CD4-positive, alpha-beta T cell (primary cell): ENCODE measurements around the gene C16orf95. TPM values are rescaled to one million over a fixed set of nuclear protein-coding genes. Genes with fewer than 3 reads are reported as not detected.

Experiments used
- ATAC-seq: fragments of 200-7000 bp; cut with Tn5 transposase; one replicate; pipeline ENCODE4 v1.10.0; 2022; ENCODE audit warnings: mild to moderate bottlenecking; ENCODE audit not compliant: poor library complexity
- CTCF ChIA-PET: fragments of 350-600 bp; sonication (Branson Sonifier 250); formaldehyde crosslinking; loops from one replicate; lab custom pipeline; 2021; ENCODE audit warnings: antibody characterized with exemption, inconsistent platforms; lab: Charles Lee
- POLR2A ChIA-PET: fragments of 350-600 bp; sonication (Branson Sonifier 250); formaldehyde crosslinking; loops from one replicate; lab custom pipeline; 2021; ENCODE audit warnings: antibody characterized with exemption, inconsistent platforms; lab: Charles Lee
- DNase-seq, 14 experiments: peaks; one replicate each; pipeline ENCODE4 v3.0.0-alpha.2; 2013 to 2020; ENCODE audit warnings: mixed read lengths in 2 of 14
- H3K27ac ChIP-seq, 2 donors: one replicate each; pipeline versions ENCODE4 v1.5.1 to v1.7.0; 2013; ENCODE audit warnings: low read length in 2 of 2, low read depth in 1 of 2, mild to moderate bottlenecking in 1 of 2
- H3K27me3 ChIP-seq, 2 experiments: 1 replicate in 1 of 2; 2 replicates in 1 of 2; pipeline versions ENCODE4 v1.6.1 to v1.7.0; 2013; ENCODE audit warnings: low read length in 2 of 2, control low read depth in 1 of 2, mild to moderate bottlenecking in 1 of 2, moderate library complexity in 1 of 2; ENCODE audit not compliant: insufficient read depth in 2 of 2, control insufficient read depth in 1 of 2
- H3K36me3 ChIP-seq: one replicate; pipeline ENCODE4 v1.6.1; 2013; ENCODE audit warnings: low read length, control low read depth; ENCODE audit not compliant: insufficient read depth
- H3K4me1 ChIP-seq: one replicate; pipeline ENCODE4 v1.6.1; 2013; ENCODE audit warnings: low read length, control low read depth; ENCODE audit not compliant: insufficient read depth
- H3K4me3 ChIP-seq: one replicate; pipeline ENCODE4 v1.5.1; 2013; ENCODE audit warnings: mild to moderate bottlenecking, low read length, moderate library complexity
- H3K9me3 ChIP-seq, 2 experiments: 1 replicate in 1 of 2; 2 replicates in 1 of 2; pipeline versions ENCODE4 v1.6.1 to v1.7.0; 2013; ENCODE audit warnings: low read length in 2 of 2, mild to moderate bottlenecking in 2 of 2, control low read depth in 1 of 2, moderate library complexity in 1 of 2; ENCODE audit not compliant: control insufficient read depth in 1 of 2, insufficient read depth in 1 of 2
- H3K27ac Mint-ChIP-seq: one replicate; pipeline ENCODE4 v1.8.0; 2020; ENCODE audit warnings: mixed read lengths
- H3K27me3 Mint-ChIP-seq: one replicate; pipeline ENCODE4 v1.8.0; 2021; ENCODE audit warnings: mixed read lengths
- H3K36me3 Mint-ChIP-seq: one replicate; pipeline ENCODE4 v1.8.0; 2021; ENCODE audit warnings: low read depth, mixed read lengths
- H3K4me1 Mint-ChIP-seq: one replicate; pipeline ENCODE4 v1.8.0; 2021; ENCODE audit warnings: low read depth, mixed read lengths
- H3K4me3 Mint-ChIP-seq: one replicate; pipeline ENCODE4 v1.8.0; 2020; ENCODE audit warnings: mild to moderate bottlenecking, mixed read lengths
- H3K9me3 Mint-ChIP-seq: one replicate; pipeline ENCODE4 v1.8.0; 2020; ENCODE audit warnings: mixed read lengths
- intact Hi-C, 2 experiments: fragments of 100-400 bp; cut with DNase I in 1 of 2; cut with micrococcal nuclease in 1 of 2; formaldehyde crosslinking; loops; one replicate each; pipeline versions ENCODE4 v1.15.1 to v1.9.0; 2023 to 2025; cut with DNase I, micrococcal nuclease
- total RNA-seq, 174 experiments: library from RNA in 2 of 174; stranded (reverse) in 2 of 174; gene quantifications; one replicate each; pipeline ENCODE4 v1.2.3 and lab custom pipeline; 2021 to 2026
- TF ChIP-seq, protein P1 (sequence below): fragments of 200-600 bp; IDR thresholded peaks from one replicate; pipeline ENCODE4 v1.8.0; 2022; ENCODE audit warnings: antibody characterized with exemption, mild to moderate bottlenecking

Gene C16orf95
- total RNA-seq, 2 experiments from 2014 or later = 0.74 to 1.2 TPM

DNA sequence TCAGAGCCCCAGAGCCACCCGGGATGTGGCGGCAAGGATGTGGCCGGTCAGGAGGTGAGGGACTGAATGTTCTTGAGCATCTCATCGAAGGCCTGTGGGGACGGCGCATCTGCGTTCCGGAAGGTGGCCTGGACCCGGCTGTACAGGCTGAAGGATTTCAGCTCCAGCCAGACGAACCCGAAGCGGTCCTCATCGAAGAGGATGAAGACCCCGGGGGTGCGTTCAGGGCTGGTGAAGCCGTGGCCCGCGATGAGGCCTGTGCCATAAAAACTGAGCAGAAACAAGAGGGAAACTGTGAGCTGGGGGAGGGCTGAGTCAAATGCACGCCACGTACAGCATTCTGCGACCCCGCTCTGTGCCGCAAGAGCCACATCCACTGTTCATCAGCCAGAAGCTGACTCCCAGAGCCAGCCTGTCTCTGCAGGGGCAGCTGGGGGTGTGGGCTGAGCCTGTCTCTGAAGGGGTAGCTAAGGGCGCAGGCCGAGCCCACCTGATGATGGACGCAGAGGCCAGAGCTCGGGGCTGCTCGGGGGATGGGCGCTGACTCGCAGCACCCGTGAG, 14.1 kb upstream of the C16orf95 start:
- H3K27ac Mint-ChIP-seq = no peak overlapping the region
- TF ChIP-seq, protein P1, sequence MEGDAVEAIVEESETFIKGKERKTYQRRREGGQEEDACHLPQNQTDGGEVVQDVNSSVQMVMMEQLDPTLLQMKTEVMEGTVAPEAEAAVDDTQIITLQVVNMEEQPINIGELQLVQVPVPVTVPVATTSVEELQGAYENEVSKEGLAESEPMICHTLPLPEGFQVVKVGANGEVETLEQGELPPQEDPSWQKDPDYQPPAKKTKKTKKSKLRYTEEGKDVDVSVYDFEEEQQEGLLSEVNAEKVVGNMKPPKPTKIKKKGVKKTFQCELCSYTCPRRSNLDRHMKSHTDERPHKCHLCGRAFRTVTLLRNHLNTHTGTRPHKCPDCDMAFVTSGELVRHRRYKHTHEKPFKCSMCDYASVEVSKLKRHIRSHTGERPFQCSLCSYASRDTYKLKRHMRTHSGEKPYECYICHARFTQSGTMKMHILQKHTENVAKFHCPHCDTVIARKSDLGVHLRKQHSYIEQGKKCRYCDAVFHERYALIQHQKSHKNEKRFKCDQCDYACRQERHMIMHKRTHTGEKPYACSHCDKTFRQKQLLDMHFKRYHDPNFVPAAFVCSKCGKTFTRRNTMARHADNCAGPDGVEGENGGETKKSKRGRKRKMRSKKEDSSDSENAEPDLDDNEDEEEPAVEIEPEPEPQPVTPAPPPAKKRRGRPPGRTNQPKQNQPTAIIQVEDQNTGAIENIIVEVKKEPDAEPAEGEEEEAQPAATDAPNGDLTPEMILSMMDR = no peak
- no peaks in the 10 kb centered on the region for H3K9me3 Mint-ChIP-seq
- H3K27me3 Mint-ChIP-seq = no peaks in the 10 kb centered on the region
- ATAC-seq (no peak), DNase-seq (no peak)
- Histone ChIP-seq H3K27me3 (no peaks in the 10 kb centered on the region), H3K36me3 (peaks cover 71% of the 10 kb centered on the region), H3K27ac (no peak overlapping the region), H3K4me1 (no peaks in the 10 kb centered on the region), H3K9me3 (no peaks in the 10 kb centered on the region), H3K4me3 (no peak overlapping the region)
- POLR2A ChIA-PET = no interaction called here
- CTCF ChIA-PET = no interaction called here
- peaks cover 51% of the 10 kb centered on the region for H3K36me3 Mint-ChIP-seq
- no peak overlapping the region for H3K4me3 Mint-ChIP-seq
- intact Hi-C loops = no loop called here
- H3K4me1 Mint-ChIP-seq = no peaks in the 10 kb centered on the region

DNA sequence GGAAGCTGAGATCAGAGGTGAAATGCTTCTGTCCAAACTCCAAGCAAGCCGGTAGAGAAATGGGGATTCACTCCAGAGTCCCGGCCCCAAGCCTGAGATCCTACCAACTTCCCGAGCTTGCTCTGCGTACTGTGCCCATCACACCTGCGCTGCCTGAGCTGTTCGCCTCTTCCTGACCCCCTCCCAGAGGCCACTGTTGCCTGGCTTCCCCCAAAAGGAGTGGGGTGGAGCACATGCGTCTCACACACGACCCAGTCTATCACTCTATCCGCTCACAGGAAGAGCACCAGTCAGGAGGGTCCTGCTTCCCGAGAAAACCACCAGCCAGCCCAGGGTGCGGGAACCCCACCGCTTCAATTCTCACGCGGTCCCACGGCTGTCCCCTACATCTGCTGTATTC, 13.5 kb upstream of the C16orf95 start:
- Mint-ChIP-seq H3K4me1 (no peaks in the 10 kb centered on the region), H3K9me3 (no peaks in the 10 kb centered on the region), H3K27me3 (no peaks in the 10 kb centered on the region), H3K36me3 (peaks cover 45% of the 10 kb centered on the region), H3K4me3 (no peak overlapping the region), H3K27ac (no peak overlapping the region)
- no peak for DNase-seq
- TF ChIP-seq, protein P1 = no peak
- ATAC-seq = no peak
- intact Hi-C loops = no loop called here
- Histone ChIP-seq H3K4me1 (no peaks in the 10 kb centered on the region), H3K27me3 (no peaks in the 10 kb centered on the region), H3K27ac (no peak overlapping the region), H3K9me3 (no peaks in the 10 kb centered on the region), H3K4me3 (no peak overlapping the region), H3K36me3 (peaks cover 67% of the 10 kb centered on the region)
- CTCF ChIA-PET = no interaction called here
- POLR2A ChIA-PET = no interaction called here

DNA sequence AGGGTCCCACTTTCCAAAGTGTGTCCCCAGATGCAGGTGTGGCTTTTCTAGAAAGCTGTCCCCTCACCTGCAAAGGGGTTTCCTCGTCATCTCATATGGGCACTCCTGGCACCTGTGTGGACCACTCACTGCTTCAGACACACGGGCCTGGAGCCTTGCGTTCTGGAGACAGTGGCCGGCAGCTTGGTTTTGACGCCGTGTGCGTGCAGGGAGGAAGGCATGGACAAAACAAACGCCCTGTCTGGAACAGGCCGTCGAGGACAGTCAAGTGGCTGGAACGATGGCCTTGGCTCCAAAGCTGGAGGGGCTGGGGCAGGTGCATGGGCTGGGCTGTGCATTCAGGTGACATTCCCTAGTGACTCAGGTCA, 13.0 kb upstream of the C16orf95 start:
- H3K27ac Mint-ChIP-seq = no peak overlapping the region
- TF ChIP-seq, protein P1 = no peak
- ChIA-PET CTCF (no interaction called here), POLR2A (no interaction called here)
- H3K9me3 Mint-ChIP-seq = no peaks in the 10 kb centered on the region
- peaks cover 63% of the 10 kb centered on the region for H3K36me3 ChIP-seq
- DNase-seq = no peak
- no peak overlapping the region for H3K4me3 ChIP-seq
- no peaks in the 10 kb centered on the region for H3K4me1 Mint-ChIP-seq
- H3K9me3 ChIP-seq = no peaks in the 10 kb centered on the region
- H3K27me3 Mint-ChIP-seq = no peaks in the 10 kb centered on the region
- H3K4me3 Mint-ChIP-seq = no peak overlapping the region
- ATAC-seq = no peak
- no peaks in the 10 kb centered on the region for H3K27me3 ChIP-seq
- H3K27ac ChIP-seq = no peak overlapping the region
- H3K36me3 Mint-ChIP-seq = peaks cover 42% of the 10 kb centered on the region
- H3K4me1 ChIP-seq = no peaks in the 10 kb centered on the region
- intact Hi-C loops = no loop called here
